NCI-H510A treated with DMSO at 0.1 percent for 48 hours (cell line): ENCODE results near the gene LEKR1.
"Not testable (repeated sequence)": the region's sequence is repeated elsewhere in the genome, so short reads cannot be mapped to it uniquely, and the experiment has no call there.

Experiments used
- DNase-seq: peaks from one replicate; lab custom pipeline; 2025; lab: John Stamatoyannopoulos, UW

LEKR1 gene

GRCh38 chr3:156826144-156826895 lies at the start of gene LEKR1:
TSS of gene LEKR1 (plus strand) at chr3:156826353. CDS start at chr3:156829330, 2,977 bp downstream.
- DNase-seq = peak; percentile 77

- no peak for DNase-seq
Observed at GRCh38 chr3:156776871-156777270, 49.3 kb upstream of the LEKR1 start.

DNA sequence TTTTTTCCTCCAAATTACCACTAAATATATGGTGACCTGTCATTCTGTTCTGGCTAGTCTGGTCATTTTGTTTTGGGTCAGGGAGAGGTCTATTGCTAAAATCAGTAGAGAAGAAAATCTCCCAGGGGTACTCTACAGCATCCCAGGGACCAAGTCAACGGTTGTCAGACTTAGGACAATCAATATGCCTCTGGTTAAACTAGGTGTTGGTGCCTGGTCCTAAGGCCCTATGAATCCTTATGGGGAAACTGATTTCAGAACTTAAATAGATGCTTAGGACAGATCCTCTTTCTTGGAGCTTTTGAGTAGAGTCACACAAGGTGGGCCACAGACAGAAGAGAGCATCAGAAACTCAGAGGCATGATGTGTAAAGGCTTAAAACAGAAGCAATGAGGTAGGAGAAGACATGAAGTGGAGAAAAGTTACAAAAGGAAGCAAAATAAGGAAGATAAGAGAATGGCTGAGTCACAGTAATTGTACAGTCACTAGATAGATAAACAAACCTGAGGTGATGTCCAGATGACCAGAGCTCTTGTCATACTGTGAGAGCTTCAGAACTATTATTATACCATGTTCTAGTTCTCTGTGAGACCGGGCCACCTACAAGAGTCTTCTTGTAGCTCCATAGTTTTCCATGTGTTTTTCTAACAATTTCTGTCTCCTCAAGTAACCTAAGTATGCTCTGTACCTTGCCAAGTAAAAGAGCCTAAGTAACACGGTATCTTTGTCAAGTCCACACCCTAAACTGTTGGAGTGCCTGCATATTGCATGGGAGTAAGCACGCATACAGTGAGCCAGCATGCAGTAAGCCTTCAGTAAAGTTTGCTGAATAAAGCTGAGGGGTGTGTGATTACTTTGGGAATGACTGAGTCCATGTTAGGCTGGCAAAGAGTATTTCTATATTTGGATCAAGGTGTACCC lies 44.6 kb upstream of the LEKR1 start:
- no peak for DNase-seq

DNA sequence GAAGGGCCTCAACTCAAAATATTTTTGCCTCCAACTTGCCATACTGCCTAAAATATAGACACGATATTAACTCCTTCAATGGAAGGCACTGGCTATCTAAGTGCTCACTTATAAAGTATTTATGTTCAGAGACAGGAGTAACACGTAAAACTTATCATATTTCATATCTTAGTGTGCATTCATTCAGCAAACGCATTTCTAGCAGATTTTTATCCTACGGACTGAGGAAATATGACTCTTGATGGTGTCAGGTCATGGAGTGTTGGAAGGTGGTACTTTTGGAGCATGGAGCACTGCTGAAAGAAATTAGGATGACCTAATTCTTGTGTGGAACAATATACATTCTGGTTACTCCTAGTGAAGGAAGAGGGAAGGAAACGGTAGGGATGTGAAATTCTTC lies 43.8 kb upstream of the LEKR1 start:
- DNase-seq = no peak

DNA sequence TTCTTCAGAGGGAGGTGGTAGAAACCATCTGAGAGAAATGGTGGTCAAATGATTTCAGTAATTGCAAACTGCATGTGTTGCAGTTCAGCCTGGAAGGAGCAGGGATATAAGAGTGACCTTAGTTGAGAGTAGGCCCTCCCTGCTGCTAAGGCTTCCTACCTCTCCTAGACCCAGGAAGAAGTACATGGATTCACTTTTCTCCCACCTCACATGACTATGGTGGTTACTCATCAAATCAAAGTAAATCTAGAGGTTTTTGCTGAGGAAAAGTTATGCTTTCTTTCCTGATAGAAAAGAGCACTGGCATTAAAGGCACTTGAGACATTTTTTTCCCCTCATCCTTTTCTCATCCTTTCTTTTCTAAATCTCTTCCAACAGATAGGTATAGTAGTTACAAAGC lies 43.2 kb upstream of the LEKR1 start:
- no peak for DNase-seq

DNA sequence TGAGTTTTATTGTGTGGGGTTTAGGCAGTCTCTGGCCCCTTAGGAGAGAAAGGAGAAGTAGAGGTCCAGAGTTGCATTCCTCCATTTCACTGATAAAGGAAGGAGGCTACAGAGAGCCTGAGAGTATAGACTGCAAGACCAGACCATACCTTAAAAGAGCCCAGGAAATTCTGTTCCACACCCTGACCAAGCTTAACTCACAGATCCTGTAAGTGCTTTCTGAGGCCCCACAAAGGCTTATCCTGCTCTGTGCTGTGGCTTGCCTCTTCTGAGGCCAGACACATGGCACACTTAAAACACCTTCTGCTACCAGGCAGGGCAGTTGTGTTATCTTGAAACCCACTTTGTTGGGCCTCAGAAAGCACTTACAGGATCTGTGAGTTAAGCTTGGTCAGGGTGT lies 39.2 kb upstream of the LEKR1 start:
- DNase-seq = no peak

GRCh38 chr3:156787926-156788663 lies 38.1 kb upstream of the LEKR1 start:
- DNase-seq = no peak

DNA sequence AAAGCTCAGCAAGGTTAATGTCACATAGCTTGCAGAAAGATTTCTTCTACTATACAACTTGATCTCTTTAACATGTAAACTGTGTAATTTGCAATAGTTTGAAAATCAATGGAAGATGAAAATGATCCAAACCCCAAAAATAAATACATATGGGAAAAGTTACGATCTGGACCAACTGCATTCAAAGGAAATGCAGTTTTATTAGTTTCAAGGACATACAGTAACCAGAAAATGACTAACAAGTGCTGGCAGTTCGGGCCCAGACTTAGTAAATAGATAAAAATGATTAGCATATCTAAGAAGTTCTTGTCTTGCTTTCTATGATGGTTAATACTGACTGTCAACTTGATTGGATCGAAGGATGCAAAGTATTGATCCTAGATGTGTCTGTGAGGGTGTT lies 37.3 kb upstream of the LEKR1 start:
- no peak for DNase-seq

GRCh38 chr3:156790156-156790555 lies 36.0 kb upstream of the LEKR1 start:
- DNase-seq = no peak

GRCh38 chr3:156792114-156792513 lies 34.0 kb upstream of the LEKR1 start:
- DNase-seq = no peak

DNA sequence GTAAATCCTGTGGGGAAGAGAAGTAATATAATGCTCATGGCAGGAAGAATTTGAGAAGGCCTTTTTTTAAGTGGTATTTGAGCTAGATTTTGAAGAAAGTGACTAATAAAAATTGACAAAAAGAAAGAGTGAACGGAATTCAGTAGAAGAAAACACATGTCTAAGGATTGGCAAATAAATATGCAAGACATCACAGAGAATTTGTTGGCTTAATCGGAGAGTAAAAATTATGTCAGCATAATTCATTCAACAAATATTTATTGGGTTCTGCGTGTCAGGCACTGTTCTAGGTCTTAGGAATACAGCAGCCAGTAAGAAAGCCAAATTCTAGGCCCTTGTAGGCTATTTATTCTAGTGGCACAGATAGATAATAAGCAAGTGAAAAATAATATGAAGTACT lies 33.6 kb upstream of the LEKR1 start:
- no peak for DNase-seq

- DNase-seq = no peak
Observed at GRCh38 chr3:156792945-156793344, 33.2 kb upstream of the LEKR1 start.

GRCh38 chr3:156793400-156793799 lies 32.8 kb upstream of the LEKR1 start:
- no peak for DNase-seq

DNA sequence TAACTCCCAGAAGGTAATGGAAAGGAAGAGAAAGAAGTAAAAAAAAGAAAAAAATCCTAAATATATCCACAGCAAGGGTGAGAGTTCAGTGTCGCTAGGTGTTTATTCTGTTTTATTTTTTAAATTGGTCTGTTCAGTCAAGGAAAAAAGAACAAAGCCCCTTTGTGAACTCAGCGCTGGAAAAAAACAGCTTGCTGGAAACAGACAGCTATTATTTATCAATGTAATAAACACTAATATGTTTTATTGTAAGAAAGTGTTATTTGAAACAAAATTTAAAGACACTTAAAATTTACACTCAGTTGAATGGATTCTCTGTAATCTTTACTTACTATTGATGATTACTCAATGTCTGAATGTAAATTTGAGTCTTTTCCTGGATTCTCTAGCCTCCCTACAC lies 32.3 kb upstream of the LEKR1 start:
- DNase-seq = no peak

DNA sequence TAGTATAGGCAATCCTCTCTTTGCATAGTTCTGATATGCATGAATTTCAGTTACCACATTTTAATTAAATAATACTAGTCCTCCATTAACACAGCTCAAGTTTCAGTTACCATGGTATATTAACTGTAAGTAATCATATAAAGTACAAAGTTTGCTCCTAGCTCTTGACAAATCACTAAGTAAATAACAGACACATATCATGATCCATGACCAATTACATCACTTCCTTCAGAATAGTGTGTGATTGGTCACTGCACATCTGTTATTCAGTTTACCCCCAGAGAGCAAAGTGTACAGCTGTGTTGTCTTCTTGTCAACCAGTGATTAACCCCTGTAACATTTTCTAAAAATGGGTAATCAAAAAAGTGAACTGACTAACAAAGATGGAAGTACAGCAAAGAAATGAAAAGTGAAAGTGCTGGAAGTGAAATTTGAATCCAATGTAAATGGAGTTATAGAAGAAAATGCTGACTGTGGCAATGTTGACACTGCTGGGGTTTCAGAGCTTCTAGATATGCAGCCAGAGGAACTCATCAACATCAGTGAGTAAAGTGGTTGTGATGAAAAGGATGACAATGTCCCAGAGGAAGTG lies 30.2 kb upstream of the LEKR1 start:
- DNase-seq = no peak

DNA sequence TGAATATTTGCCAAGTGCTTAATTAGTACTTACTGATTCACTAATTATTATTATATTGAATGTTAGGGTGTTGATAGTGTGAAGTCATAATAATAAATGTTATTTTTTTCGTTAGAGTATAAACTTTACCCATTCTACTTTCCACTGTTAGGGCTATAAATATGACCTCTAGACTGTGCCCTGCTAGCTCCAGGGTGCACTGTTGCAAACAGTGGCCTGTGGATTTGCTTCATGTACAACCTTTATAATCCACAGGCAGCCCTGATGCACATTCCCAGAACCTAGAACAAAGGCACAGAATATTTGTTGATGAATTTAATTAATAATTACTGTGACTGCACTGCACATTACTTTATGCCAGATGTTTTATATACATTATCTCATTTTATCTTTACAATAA lies 28.8 kb upstream of the LEKR1 start:
- DNase-seq = no peak

DNA sequence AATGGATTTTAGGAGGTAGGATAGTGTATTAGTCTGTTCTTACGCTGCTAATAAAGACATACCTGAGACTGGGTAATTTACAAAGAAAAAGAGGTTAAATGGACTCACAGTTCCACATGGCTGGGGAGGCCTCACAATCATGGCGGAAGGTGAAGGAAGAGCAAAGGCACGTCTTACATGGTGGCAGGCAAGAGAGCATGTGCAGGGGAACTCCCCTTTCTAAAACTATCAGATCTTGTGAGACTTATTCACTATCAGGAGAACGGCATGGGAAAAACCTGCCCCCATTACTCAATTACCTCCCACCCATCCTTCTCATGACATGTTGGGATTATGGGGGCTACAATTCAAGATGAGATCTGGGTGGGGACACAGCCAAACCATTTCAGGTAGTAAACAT lies 25.9 kb upstream of the LEKR1 start:
- DNase-seq = not testable (repeated sequence)

DNA sequence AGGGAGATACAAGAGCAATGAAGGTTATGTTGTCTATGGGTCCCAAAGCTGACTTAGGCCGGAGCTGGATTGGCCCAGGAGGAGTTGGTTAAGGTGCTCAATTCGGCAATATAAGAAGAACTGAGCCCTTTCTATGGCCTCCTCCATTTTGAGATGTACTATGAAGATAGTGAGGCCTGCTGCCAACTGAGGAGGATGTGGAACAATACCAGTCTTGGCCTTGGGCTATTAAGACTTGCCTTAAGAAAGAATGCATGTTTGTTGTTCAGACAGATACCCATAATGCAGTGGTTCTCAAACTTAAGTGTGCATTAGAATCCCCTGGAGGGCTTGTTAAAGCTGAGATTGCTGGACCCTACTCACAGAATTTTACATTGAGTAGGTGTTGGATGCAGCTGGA lies 24.4 kb upstream of the LEKR1 start:
- no peak for DNase-seq

DNA sequence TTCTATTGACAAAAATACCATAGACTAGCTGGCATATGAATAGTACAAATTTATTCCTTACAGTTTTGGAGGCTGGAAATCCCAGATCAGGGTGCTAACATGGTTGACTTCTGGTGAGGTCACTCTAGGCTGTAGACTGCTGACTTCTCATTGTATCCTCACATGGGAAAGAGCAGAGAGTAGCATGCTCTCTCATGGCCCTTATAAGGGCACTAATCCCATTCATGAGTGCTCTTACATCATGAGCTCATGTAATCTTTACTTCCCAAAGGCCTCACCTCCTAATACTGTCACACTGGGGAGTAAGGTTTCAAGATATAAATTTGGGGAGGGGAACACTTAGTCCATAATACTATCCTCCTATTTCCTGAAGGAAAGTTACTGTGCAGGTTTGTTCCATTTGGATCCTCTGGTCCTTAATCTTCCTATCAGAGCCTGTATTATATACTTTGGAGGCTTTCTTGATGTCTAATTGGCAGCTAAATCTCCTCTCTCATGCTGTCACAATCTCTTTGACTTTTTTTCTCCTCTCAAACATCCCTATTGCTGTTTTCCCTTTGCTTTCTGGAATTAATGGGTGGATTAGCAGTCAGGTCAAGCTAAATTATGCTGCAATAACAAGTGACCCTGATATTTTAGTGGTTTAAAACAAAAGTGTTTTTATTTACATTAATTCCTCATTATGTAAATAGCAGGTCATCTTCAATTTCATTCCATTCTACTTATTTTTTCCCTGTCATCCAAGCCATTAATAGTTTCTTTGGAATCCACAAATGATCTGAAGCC lies 23.1 kb upstream of the LEKR1 start:
- no peak for DNase-seq

DNA sequence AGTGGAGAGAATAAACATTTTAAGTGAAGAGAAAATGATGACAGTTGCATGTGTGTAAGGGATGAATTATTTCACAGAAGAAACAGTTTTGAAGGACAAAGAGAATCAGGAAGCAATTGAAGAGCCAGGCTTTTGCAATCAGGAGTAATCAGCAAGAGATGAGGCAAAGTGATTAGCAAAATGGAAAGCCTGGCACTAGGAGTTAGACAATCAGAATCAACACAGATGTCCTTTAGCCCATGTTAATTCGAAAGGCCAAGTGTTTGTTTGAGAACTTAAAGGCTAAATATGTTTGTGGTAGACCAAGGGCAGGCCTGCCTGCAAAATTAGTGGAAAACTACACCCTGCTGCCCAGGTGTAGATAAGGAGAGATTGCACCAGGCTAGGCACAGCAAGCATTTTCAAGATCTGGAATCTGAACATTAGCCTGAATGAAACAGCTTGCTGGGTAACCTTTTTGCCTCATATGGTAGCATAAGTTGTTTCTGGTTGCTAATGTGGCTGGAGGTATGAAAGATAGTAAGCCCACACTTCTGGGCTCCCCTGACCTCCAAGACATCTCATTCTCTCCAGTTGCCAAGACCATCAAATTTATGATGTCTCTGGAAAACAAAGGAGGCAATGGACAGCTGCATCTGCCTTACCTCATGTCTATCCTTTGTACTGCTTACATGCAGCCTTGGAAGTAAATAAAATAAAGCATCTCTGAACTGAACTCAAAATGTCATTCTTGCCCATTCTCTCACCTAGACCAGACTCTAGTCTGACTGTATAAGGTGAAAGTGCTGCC lies 22.0 kb upstream of the LEKR1 start:
- DNase-seq = no peak

DNA sequence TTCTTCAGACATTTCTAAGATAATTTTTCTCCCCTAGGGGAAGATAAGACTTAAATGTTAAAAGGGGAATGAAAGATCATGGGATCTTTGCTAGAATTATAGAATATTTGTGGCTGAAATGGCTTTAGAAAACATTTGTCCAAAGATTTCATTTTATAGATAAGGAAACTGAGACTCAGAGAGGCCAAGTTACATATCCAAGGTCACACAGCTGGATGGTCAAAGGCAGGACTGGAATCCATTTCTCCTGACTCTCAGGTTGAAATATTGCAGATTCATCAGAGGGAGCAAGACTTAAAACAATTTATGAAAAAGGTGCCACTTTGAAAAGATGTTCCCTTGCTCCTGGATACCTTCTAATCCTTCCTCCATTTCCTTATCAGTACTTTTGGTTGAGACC lies 19.5 kb upstream of the LEKR1 start:
- DNase-seq = no peak
